Tibial nerve (tissue), 4 donors: ENCODE measurements around the gene CCT6B. TPM values are rescaled to one million over a fixed set of nuclear protein-coding genes. Genes with fewer than 3 reads are reported as not detected.

ENCODE experiments used
- DNase-seq, 2 donors: peaks; one replicate each; pipeline ENCODE4 v3.0.0-alpha.2; 2019; ENCODE audit warnings: low spot score in 2 of 2
- H3K27ac ChIP-seq, 4 donors: fragments of 200-600 bp; sonication (generic) in 3 of 4; one replicate each; pipeline ENCODE4 v1.5.1; 2017 to 2019; ENCODE audit warnings: mild to moderate bottlenecking in 1 of 4
- H3K27me3 ChIP-seq, 2 donors: fragments of 200-600 bp; sonication (generic) in 1 of 2; one replicate each; pipeline versions ENCODE4 v1.5.1 to v1.6.0; 2017 to 2019
- H3K36me3 ChIP-seq, 3 donors: fragments of 200-600 bp; sonication (generic); one replicate each; pipeline ENCODE4 v1.5.1; 2018 to 2019
- H3K4me1 ChIP-seq, 4 donors: fragments of 200-600 bp; sonication (generic) in 3 of 4; one replicate each; pipeline ENCODE4 v1.5.1; 2017 to 2019
- H3K4me3 ChIP-seq, 4 donors: fragments of 200-600 bp; sonication (generic) in 3 of 4; one replicate each; pipeline ENCODE4 v1.5.1; 2017 to 2019; ENCODE audit warnings: mild to moderate bottlenecking in 1 of 4, moderate library complexity in 1 of 4
- H3K9me3 ChIP-seq, 4 donors: fragments of 200-600 bp; sonication (generic) in 3 of 4; one replicate each; pipeline ENCODE4 v1.5.1; 2017 to 2019
- CTCF ChIP-seq, 5 experiments: fragments of 200-600 bp in 3 of 5; fragments of 450-650 bp in 2 of 5; sonication (generic) in 3 of 5; IDR thresholded peaks; one replicate each; pipeline ENCODE4 v1.5.1; 2016 to 2019; ENCODE audit warnings: antibody characterized with exemption in 5 of 5, mild to moderate bottlenecking in 3 of 5, moderate library complexity in 2 of 5
- EP300 ChIP-seq, 2 donors: sonication (generic); formaldehyde crosslinking; IDR thresholded peaks; one replicate each; pipeline ENCODE4 v1.6.1; 2017; ENCODE audit warnings: antibody characterized with exemption in 2 of 2, mild to moderate bottlenecking in 1 of 2
- POLR2A ChIP-seq, 2 donors: fragments of 450-650 bp; IDR thresholded peaks; one replicate each; pipeline ENCODE4 v1.6.1; 2017; ENCODE audit warnings: antibody characterized with exemption in 2 of 2, mild to moderate bottlenecking in 2 of 2, moderate library complexity in 2 of 2
- WGBS, 2 donors: methylation state at CpG; one replicate each; pipeline ENCODE4 v1.1.5; 2018; 5-methylcytosine and 5-hydroxymethylcytosine counted together
- total RNA-seq, 4 donors: library from RNA; depleted of rRNA; stranded (reverse); fragments of >200 nt; gene quantifications; one replicate each; pipeline ENCODE4 v1.1.0, GENCODE V29; 2016

The CCT6B gene
- total RNA-seq, 4 donors from 2014 or later: 0.90 to 7.5 (median 3.1) TPM

GRCh38 chr17:34997355-34997862 lies 36.1 kb upstream of the CCT6B start:
- H3K4me1 ChIP-seq: peaks cover 0 to 21% (median 11%) of the 10 kb centered on the region in 4 donors
- H3K27me3 ChIP-seq: no peaks in the 10 kb centered on the region
- TF ChIP-seq EP300 (IDR thresholded peaks at IDR 0.05): no peak
- TF ChIP-seq CTCF (IDR thresholded peaks at IDR 0.05): no peak
- TF ChIP-seq POLR2A (IDR thresholded peaks at IDR 0.05): no peak
- H3K36me3 ChIP-seq: peaks cover 0 to 86% (median 3%) of the 10 kb centered on the region in 3 donors
- H3K9me3 ChIP-seq: no peaks in the 10 kb centered on the region
- no peak overlapping the region for H3K4me3 ChIP-seq
- H3K27ac ChIP-seq: peak overlapping the region in 2 of 4 donors; percentile 55 to 68
- WGBS, 2 donors: 28 to 31% methylated on average over 11 of the region's 11 CpGs
- DNase-seq: peak in 1 of 2 donors; percentile 28

GRCh38 chr17:34996422-34997285 lies 35.4 kb upstream of the CCT6B start:
- no peak for DNase-seq
- peaks cover 0 to 21% (median 11%) of the 10 kb centered on the region in 4 donors for H3K4me1 ChIP-seq
- 69 to 87% methylated on average over 3 of the region's 3 CpGs for WGBS, 2 donors
- TF ChIP-seq EP300 (IDR thresholded peaks at IDR 0.05) (no peak), POLR2A (IDR thresholded peaks at IDR 0.05) (no peak), CTCF (IDR thresholded peaks at IDR 0.05) (no peak)
- H3K9me3 ChIP-seq: no peaks in the 10 kb centered on the region
- peaks cover 0 to 86% (median 7%) of the 10 kb centered on the region in 3 donors for H3K36me3 ChIP-seq
- H3K27ac ChIP-seq: peak overlapping the region in 2 of 4 donors; percentile 55 to 68
- no peaks in the 10 kb centered on the region for H3K27me3 ChIP-seq
- no peak overlapping the region for H3K4me3 ChIP-seq

- no peaks in the 10 kb centered on the region for H3K9me3 ChIP-seq
- H3K4me1 ChIP-seq: peaks cover 0 to 15% (median 10%) of the 10 kb centered on the region in 4 donors
- WGBS, 2 donors: 72 to 79% methylated on average over 2 of the region's 2 CpGs
- DNase-seq: no peak
- peaks cover 0 to 85% (median 27%) of the 10 kb centered on the region in 3 donors for H3K36me3 ChIP-seq
- no peaks in the 10 kb centered on the region for H3K27me3 ChIP-seq
- H3K4me3 ChIP-seq: no peak overlapping the region
- H3K27ac ChIP-seq: no peak overlapping the region
- TF ChIP-seq EP300 (IDR thresholded peaks at IDR 0.05) (no peak), POLR2A (IDR thresholded peaks at IDR 0.05) (no peak), CTCF (IDR thresholded peaks at IDR 0.05) (no peak)
Observed at GRCh38 chr17:34993031-34993430, 31.8 kb upstream of the CCT6B start.

DNA sequence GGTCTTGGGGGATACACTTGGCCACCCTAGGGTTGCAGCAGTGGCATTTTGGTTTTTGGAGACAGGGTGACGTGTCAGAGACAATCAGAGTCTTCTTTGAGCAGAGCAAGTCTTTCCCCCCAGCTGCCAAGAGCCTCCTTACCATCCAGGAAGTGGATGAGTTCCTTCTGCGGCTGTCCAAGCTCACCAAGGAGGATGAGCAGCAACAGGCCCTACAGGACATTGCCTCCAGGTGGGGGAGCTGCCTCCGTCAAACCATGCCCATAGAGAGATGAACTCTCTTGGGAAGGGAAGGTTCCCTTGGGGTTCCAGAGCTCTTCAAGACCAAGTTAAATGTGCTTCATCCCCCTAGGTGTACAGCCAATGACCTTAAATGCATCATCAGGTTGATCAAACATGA lies 30.3 kb upstream of the CCT6B start:
- Histone ChIP-seq H3K27me3 (no peaks in the 10 kb centered on the region), H3K36me3 (peaks cover 0 to 96% (median 27%) of the 10 kb centered on the region in 3 donors), H3K27ac (no peak overlapping the region), H3K4me1 (peaks cover 0 to 1% (median 0%) of the 10 kb centered on the region in 4 donors), H3K4me3 (no peak overlapping the region), H3K9me3 (no peaks in the 10 kb centered on the region)
- DNase-seq: no peak
- 84 to 96% methylated on average over 3 of the region's 3 CpGs for WGBS, 2 donors
- TF ChIP-seq CTCF (IDR thresholded peaks at IDR 0.05) (no peak), POLR2A (IDR thresholded peaks at IDR 0.05) (no peak)

- 65 to 77% methylated on average over 6 of the region's 6 CpGs for WGBS, 2 donors
- TF ChIP-seq CTCF (IDR thresholded peaks at IDR 0.05): no peak
- TF ChIP-seq POLR2A (IDR thresholded peaks at IDR 0.05): no peak
- TF ChIP-seq EP300 (IDR thresholded peaks at IDR 0.05): no peak
- Histone ChIP-seq H3K36me3 (peaks cover 0 to 96% (median 30%) of the 10 kb centered on the region in 3 donors), H3K27ac (no peak overlapping the region), H3K27me3 (no peaks in the 10 kb centered on the region), H3K4me3 (no peak overlapping the region), H3K9me3 (no peaks in the 10 kb centered on the region), H3K4me1 (no peaks in the 10 kb centered on the region)
- no peak for DNase-seq
Observed at GRCh38 chr17:34990921-34991365, 29.7 kb upstream of the CCT6B start.
